Mononuclear cell (primary cell): ENCODE results near the gene VARS1. TPM values are rescaled to one million over a fixed set of nuclear protein-coding genes. Genes with fewer than 3 reads are reported as not detected.
"Not testable (repeated sequence)": the region's sequence is repeated elsewhere in the genome, so short reads cannot be mapped to it uniquely, and the experiment has no call there.

Experiments
- H3K27me3 ChIP-seq: 2 replicates; pipeline ENCODE4 v1.6.0; 2011; ENCODE audit warnings: low read length, control low read depth; ENCODE audit not compliant: insufficient read depth
- H3K4me1 ChIP-seq: 2 replicates; pipeline ENCODE4 v1.5.1; 2011; ENCODE audit warnings: mild to moderate bottlenecking, low read length, control low read depth; ENCODE audit not compliant: insufficient read depth
- H3K4me3 ChIP-seq: 2 replicates; pipeline ENCODE4 v1.5.1; 2011; ENCODE audit warnings: mild to moderate bottlenecking, low read length, moderate library complexity
- H3K9me3 ChIP-seq: 2 replicates; pipeline ENCODE4 v1.5.1; 2011; ENCODE audit warnings: low read depth, mild to moderate bottlenecking, control low read depth, low read length
- total RNA-seq: library from RNA; depleted of rRNA; stranded (reverse); fragments of >200 nt; gene quantifications from one replicate; pipeline ENCODE4 v1.2.3, GENCODE V29; 2012

Gene VARS1
- total RNA-seq, 1 donor: 12.3 TPM

GRCh38 chr6:31827286-31828079, 31.9 kb upstream of the VARS1 start, which contains the start of gene HSPA1B:
TSS of gene HSPA1B (plus strand) at chr6:31827738. CDS start at chr6:31827951, 213 bp downstream.
- Histone ChIP-seq H3K27me3 (no peaks in the 10 kb centered on the region), H3K4me1 (peaks cover 58% of the 10 kb centered on the region), H3K4me3 (peak within 1 kb of the TSS; percentile 61), H3K9me3 (no peaks in the 10 kb centered on the region)

- peaks cover 58% of the 10 kb centered on the region for H3K4me1 ChIP-seq
- no peaks in the 10 kb centered on the region for H3K9me3 ChIP-seq
- H3K4me3 ChIP-seq: peak overlapping the region; percentile 61
Measured at GRCh38 chr6:31826793-31827285, 31.3 kb upstream of the VARS1 start.

GRCh38 chr6:31825553-31825952, 30.0 kb upstream of the VARS1 start:
- H3K9me3 ChIP-seq: no peaks in the 10 kb centered on the region
- no peaks in the 10 kb centered on the region for H3K27me3 ChIP-seq
- peaks cover 56% of the 10 kb centered on the region for H3K4me1 ChIP-seq
- no peak overlapping the region for H3K4me3 ChIP-seq

More at GRCh38 chr6:31826793-31827285, 31.3 kb upstream of the VARS1 start:
- no peaks in the 10 kb centered on the region for H3K27me3 ChIP-seq

GRCh38 chr6:31823592-31824196, 28.1 kb upstream of the VARS1 start:
- H3K27me3 ChIP-seq, H3K9me3 ChIP-seq, H3K4me3 ChIP-seq: not testable (repeated sequence)
- H3K4me1 ChIP-seq: peaks cover 66% of the 10 kb centered on the region

- Histone ChIP-seq H3K27me3 (no peaks in the 10 kb centered on the region), H3K9me3 (no peaks in the 10 kb centered on the region), H3K4me3 (peak overlapping the region; percentile 62), H3K4me1 (peaks cover 75% of the 10 kb centered on the region)
Measured at GRCh38 chr6:31822036-31822821, 26.7 kb upstream of the VARS1 start.

GRCh38 chr6:31821301-31822035, 25.9 kb upstream of the VARS1 start:
- Histone ChIP-seq H3K4me1 (peaks cover 70% of the 10 kb centered on the region), H3K27me3 (no peaks in the 10 kb centered on the region)

GRCh38 chr6:31820399-31820798, 24.8 kb upstream of the VARS1 start:
- not testable (repeated sequence) for H3K27me3 ChIP-seq, H3K4me3 ChIP-seq, H3K9me3 ChIP-seq
- peaks cover 64% of the 10 kb centered on the region for H3K4me1 ChIP-seq

More at GRCh38 chr6:31821301-31822035, 25.9 kb upstream of the VARS1 start:
- H3K9me3 ChIP-seq: no peaks in the 10 kb centered on the region
- H3K4me3 ChIP-seq: peak overlapping the region; percentile 62

- Histone ChIP-seq H3K4me1 (peaks cover 64% of the 10 kb centered on the region), H3K9me3 (no peaks in the 10 kb centered on the region), H3K27me3 (no peaks in the 10 kb centered on the region), H3K4me3 (no peak overlapping the region)
Measured at GRCh38 chr6:31819871-31820299, 24.3 kb upstream of the VARS1 start.

GRCh38 chr6:31817929-31818511, 22.5 kb upstream of the VARS1 start:
- H3K27me3 ChIP-seq, H3K9me3 ChIP-seq: not testable (repeated sequence)
- H3K4me3 ChIP-seq: peak overlapping the region; percentile 67
- peaks cover 62% of the 10 kb centered on the region for H3K4me1 ChIP-seq

GRCh38 chr6:31817133-31817928, 21.8 kb upstream of the VARS1 start:
- not testable (repeated sequence) for H3K27me3 ChIP-seq, H3K9me3 ChIP-seq
- peak overlapping the region; percentile 67 for H3K4me3 ChIP-seq
- H3K4me1 ChIP-seq: peaks cover 62% of the 10 kb centered on the region

- H3K4me1 ChIP-seq: peaks cover 49% of the 10 kb centered on the region
- H3K4me3 ChIP-seq: peak within 1 kb of the TSS; percentile 64
- H3K27me3 ChIP-seq: no peaks in the 10 kb centered on the region
- no peaks in the 10 kb centered on the region for H3K9me3 ChIP-seq
Measured at GRCh38 chr6:31815025-31815838, 19.7 kb upstream of the VARS1 start, which contains the start of the genes HSPA1A and HSPA1L. TSS of gene HSPA1A (plus strand) at chr6:31815543. CDS start at chr6:31815757, 214 bp downstream. TSS of gene HSPA1L (minus strand) at chr6:31815283. CDS start at chr6:31811972, 3,311 bp downstream.

- Histone ChIP-seq H3K4me3 (peak overlapping the region; percentile 64), H3K4me1 (peaks cover 43% of the 10 kb centered on the region), H3K9me3 (no peaks in the 10 kb centered on the region), H3K27me3 (no peaks in the 10 kb centered on the region)
Measured at GRCh38 chr6:31814677-31815024, 19.1 kb upstream of the VARS1 start.

- H3K4me3 ChIP-seq: no peak overlapping the region
- no peaks in the 10 kb centered on the region for H3K9me3 ChIP-seq
Measured at GRCh38 chr6:31813465-31813849, 17.9 kb upstream of the VARS1 start.

More at GRCh38 chr6:31813465-31813849, 17.9 kb upstream of the VARS1 start:
- no peaks in the 10 kb centered on the region for H3K27me3 ChIP-seq
- peaks cover 31% of the 10 kb centered on the region for H3K4me1 ChIP-seq
